Measurements from ENCODE around the gene TIMM8A.

- TF ChIP-seq POLR2A (IDR thresholded peaks at IDR 0.05) (no peak), CTCF (IDR thresholded peaks at IDR 0.05) (no peak)
These were observed 16.8 kb upstream of the TIMM8A start for GRCh38 chrX:101365301-101365795.

Measured in prostate gland (tissue), 2 donors.